Stimulated activated CD4-positive, alpha-beta T cell treated with anti-CD3 and anti-CD28 coated beads, Interleukin-15, amount 100 ng/mL, for 1 hour (primary cell): ENCODE data around the gene MTOR.

Experiments used
- DNase-seq, 2 donors: peaks; one replicate each; pipeline ENCODE4 v3.0.0-alpha.2; 2020; ENCODE audit warnings: low read depth in 1 of 2, low spot score in 1 of 2

MTOR gene

DNA sequence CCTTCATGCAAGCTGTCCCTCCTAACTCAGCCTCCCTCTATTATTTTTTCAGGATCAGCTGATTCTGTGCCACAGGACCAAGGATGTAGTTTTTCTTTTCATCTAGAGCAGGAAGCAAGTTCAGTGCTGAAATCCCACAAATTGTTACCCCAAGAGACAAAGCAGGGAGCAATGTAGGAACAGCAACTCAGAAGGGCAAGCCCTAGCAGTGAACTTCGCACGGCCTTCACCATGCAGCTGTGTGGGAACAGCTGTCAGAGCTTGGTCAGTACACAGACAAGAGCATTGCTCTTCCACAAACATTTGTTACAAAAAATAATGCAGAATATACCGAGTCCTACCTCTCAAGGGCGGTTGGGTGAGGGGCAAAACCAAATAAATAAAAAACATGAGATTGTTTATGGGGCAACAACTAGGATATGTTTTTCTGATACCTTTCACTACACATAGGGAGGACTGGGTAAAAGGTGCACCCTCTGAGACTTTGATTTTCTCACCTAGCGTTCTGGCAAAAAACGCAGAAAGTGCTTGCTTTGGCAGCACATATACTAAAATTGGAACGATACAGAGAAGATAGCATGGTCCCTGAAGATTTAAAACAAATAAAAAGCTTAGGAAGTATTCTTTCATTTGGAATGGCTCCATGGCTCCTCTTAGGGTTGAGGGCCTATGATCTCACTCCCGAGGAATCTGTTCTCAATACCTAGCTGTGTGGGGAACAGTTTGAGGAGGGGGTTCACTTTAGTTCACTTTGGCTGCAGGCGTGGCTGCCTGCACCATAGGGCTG, 110.3 kb downstream of the MTOR start:
- no peak for DNase-seq

- no peak for DNase-seq
Measured at GRCh38 chr1:11151114-11151513, 111.2 kb downstream of the MTOR start.

DNA sequence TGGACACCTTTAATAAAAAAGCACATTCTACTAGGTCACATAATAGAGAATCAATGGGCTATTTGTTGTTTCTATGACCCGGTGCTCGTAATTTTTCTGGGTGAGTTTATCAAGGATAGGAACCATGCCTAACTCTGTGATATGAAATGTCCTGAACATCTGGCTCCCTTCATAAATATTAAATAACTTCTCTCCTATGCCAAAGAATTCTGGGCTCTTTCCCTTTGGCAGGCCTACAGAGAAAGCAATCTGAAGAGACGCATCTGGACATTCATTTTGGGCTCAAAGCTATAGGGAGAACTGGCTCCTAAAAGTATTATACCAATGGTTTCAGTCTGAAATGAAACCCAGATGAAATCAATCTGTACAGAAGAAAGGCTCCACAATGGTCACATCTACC, 112.0 kb downstream of the MTOR start:
- DNase-seq: no peak

GRCh38 chr1:11147197-11147770, 115.1 kb downstream of the MTOR start:
- no peak for DNase-seq

DNA sequence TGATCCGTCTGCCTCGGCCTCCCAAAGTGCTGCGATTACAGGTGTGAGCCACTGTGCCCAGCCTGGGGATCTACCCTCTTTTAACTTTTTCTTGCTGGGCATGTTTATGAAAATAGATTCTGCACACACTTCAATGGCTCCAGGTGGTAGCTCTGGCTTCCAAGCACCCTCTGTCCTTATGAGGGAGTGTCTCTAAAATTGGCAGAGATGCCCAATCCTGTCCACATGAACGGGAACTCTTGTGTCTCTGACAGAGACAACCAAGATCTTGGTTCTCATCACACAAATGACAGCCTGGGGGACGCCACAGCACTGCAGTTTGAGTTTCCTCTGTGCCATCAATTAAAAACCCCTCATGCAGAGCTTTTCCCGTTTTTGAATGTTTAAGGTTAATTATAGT, 116.6 kb downstream of the MTOR start:
- no peak for DNase-seq

DNA sequence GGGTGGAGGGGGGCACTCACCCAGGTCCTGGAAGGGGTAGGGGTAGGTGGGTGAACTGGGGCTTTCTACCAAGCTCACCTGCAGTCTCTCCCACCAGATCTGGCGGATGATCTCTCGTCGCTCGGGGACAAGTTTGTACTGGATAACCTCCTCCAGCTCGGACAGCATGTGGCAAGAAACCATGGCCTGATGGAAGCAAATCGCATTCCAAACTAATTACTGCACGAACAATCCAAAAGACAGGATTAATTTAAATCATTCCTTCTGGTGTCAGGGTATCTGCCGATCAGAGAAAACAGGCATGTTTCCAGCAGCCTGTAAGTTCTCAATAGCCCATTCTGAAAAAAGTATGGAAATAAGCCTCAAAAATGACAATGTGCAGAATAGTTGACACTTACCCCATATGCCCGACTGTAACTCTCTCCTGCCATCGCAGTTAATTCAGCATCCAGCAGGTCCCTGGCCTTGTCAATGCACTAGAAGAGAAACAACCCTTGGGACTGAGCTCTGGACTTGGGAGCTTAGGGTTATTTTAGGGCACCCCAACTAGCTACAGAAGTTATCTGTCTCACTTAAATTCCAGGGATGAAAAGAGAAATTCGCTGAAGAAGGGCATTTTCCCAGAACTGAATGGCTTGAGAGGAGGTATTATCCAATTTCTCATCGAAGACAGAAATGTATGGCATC, 117.6 kb downstream of the MTOR start:
- no peak for DNase-seq

DNA sequence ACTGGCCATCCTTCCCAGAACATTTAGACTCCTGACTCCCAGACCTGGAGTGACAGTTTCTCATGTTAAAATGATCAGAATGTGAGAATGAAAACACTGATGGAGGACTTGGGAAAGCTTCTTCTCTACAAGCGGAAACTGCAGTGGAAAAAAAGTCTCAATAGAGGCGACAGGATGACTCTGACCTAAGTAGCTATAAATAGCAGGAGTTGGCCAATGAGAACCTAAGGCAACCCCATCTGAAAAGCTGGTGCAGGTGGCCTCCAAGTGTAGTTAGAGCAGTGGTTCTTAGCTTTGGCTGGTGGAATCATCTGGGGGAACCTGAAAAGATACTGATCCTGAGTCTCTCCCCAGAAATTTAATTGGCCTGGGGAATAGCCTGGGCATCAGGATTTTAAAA, 118.4 kb downstream of the MTOR start:
- DNase-seq: no peak

- DNase-seq: no peak
Measured at GRCh38 chr1:11143401-11143800, 119.0 kb downstream of the MTOR start.

GRCh38 chr1:11142618-11143391, 119.5 kb downstream of the MTOR start:
- no peak for DNase-seq

GRCh38 chr1:11138952-11139351, 123.4 kb downstream of the MTOR start:
- no peak for DNase-seq

DNA sequence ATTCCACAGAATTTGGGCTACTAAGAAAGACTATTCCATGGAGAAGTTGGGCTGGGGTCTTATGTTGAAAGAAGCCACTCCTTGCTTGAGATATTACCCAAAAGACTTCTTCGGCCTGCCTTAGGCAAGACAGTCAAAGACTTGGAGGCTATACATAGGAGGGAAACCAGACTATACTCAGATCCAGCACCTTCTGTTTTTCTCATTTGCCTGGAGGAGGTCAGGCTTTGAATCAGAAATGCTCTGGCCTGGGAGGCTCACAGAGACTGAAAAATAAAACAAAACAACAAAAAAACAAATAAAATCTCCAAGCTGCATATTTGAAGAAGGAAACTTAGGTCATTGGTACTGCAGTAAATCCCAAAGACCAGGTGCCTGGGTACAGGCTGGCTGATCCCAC, 124.3 kb downstream of the MTOR start:
- DNase-seq: no peak

- DNase-seq: no peak
Measured at GRCh38 chr1:11134898-11135266, 127.5 kb downstream of the MTOR start.

DNA sequence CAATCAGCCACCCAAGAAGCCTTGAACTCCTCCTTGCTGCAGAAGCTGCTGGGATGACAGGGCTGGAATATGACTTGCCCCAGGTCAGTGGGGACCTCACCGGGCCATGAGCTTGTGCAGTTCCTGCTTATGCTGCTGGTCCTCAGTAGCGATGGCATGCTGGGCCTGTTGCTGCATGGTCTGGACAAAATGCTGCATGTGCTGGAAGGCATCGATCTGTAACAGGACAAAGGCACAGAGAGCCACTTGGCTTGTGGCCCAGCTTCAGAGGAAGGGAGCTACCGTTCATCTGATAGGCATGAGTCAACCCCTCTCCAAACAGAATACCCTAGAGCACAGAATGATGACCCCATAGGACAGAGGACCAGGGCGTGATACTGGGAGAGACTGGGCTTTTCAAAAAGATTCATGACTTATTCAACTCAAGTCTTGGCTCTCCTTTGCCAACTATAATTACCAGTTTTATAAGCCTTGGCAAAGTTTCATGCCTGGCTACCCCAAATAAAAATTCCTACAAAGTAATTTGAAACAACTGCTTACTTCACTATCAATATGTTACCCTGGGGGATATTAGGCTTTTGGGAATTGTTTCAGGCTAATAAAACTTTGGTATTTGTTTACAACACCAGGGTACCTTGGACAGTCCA, 128.0 kb downstream of the MTOR start:
- no peak for DNase-seq

GRCh38 chr1:11132563-11133293, 129.6 kb downstream of the MTOR start:
- no peak for DNase-seq

- DNase-seq: no peak
Measured at GRCh38 chr1:11131816-11132215, 130.5 kb downstream of the MTOR start.

GRCh38 chr1:11130406-11130805, 131.9 kb downstream of the MTOR start:
- DNase-seq: no peak

DNA sequence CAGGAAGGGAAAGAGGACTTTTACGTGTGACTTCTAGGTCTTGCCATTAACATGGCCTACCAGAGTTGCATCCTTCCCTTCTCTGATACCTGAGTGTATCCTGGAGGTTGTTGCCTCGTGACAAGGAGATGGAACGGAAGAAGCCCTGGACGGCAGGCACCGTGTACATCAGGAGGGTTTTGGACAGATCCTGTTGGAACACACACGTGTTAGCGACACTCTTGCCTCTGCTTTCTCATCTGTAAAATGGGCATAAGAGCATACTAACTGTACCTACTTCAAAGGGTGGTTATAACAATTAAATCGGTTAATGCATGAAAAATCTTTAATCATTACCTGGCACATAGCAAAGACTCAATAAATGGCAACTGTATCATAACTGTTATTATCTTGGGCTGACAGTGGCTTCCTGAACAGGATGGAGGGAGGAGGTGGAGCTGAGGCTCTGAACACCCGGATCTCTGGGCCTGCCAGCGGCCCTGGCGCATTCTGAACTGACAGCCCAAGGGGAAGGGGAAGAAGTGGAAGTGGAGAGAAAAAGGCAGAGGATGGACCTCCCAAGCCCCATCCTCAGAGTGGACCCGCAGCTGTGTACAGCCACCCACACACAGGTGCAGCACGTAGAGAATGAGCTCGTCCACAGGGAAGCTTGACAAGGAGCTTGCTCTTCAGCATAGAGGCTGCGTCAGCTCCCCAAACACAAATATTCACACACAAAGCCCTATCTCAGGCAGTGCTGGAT, 132.5 kb downstream of the MTOR start:
- no peak for DNase-seq

DNA sequence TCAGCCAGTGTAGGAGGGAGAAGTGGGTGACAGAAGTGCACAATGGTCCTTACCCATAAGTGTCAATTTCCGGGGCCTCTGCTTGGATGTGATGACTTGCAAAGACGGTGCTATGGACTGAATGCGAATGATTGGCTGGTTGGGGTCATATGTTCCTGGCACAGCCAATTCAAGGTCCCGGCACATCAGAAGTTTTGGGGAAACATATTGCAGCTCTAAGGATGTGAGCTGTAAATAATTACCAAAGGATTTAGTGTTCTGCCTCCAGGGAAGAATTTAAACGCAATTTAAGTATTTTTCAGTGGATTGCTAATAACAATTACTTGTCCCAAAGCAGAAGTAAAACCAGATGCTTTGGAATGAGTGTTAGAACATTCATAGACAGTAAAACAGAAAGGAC, 135.8 kb downstream of the MTOR start:
- no peak for DNase-seq

GRCh38 chr1:11125931-11126330, 136.4 kb downstream of the MTOR start:
- no peak for DNase-seq

DNA sequence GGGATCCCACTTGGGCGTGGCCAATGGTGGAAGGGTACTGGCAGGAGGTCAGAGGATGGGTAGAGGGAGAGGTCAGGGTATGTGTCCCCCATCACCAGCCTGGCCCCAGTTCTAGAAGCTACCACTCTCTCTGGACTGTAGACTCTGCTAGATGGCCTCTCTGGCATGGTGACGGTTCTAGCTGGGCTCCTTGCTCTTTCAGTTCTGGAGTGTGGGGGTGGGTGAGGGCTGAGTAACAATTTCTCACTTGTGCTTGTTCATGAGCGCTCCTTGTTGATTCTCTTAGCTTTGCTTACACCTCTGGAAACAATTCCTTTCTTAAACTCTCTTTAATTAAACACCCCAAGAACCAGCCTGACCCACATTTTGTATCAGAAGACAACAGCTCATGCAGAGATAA, 137.4 kb downstream of the MTOR start:
- no peak for DNase-seq
